HL-60 (cell line): ENCODE data around the gene LRMDA.

ENCODE experiments used
- DNase-seq, 2 experiments: peaks; one replicate each; pipeline ENCODE4 v3.0.0-alpha.2; 2010 to 2020; ENCODE audit warnings: low read depth in 1 of 2, low spot score in 1 of 2
- H3K27ac ChIP-seq: fragments of 250-450 bp; sonication (Bioruptor Pico); replicated peaks from 2 replicates; pipeline ENCODE4 v1.5.1; 2020; ENCODE audit warnings: mild to moderate bottlenecking, moderate library complexity
- H3K27me3 ChIP-seq: fragments of 250-450 bp; sonication (Bioruptor Pico); 2 replicates; pipeline ENCODE4 v1.5.1; 2021; ENCODE audit warnings: mild to moderate bottlenecking, moderate library complexity; ENCODE audit not compliant: insufficient read depth, poor library complexity, severe bottlenecking
- H3K4me3 ChIP-seq: replicated peaks from 2 replicates; pipeline ENCODE4 v1.5.1; 2011; ENCODE audit warnings: mild to moderate bottlenecking, control low read depth, low read length; ENCODE audit not compliant: insufficient read depth
- GABPA ChIP-seq: IDR thresholded peaks from 2 replicates; pipeline ENCODE4 v1.6.1; 2012; ENCODE audit warnings: low read depth
- POLR2AphosphoS5 ChIP-seq: IDR thresholded peaks from 2 replicates; pipeline ENCODE4 v1.6.1; 2012; ENCODE audit warnings: low read depth
- SPI1 ChIP-seq: IDR thresholded peaks from 2 replicates; pipeline ENCODE4 v1.6.1; 2012; ENCODE audit warnings: low read depth, mild to moderate bottlenecking, borderline replicate concordance
- TF ChIP-seq, protein P1 (sequence below): IDR thresholded peaks from one replicate; pipeline ENCODE4 v1.5.1; 2011; ENCODE audit warnings: low read length, control low read depth, inconsistent platforms; ENCODE audit not compliant: insufficient read depth
- TF ChIP-seq, protein P2 (sequence below): IDR thresholded peaks from 2 replicates; pipeline ENCODE4 v1.6.1; 2012; ENCODE audit warnings: low read depth; ENCODE audit not compliant: insufficient replicate concordance

LRMDA gene

DNA sequence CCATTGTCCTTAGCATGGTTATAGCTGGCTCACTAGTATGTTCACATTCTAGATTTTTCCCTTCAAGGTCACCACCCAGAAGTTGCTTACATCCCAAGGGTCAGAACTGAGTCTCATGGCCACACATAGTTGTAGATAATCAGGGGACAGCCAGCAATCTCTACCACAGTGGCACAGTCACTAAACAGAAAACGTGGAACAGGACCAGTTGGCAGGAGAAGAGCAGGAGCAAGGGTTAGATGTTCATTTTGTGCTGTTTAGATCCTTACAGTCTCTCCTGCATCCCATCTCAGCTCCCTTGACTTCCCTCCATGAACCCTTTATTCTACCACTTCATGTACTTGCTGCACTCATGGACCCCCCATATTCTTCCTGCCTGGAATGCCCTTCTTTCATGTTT, 73.9 kb downstream of the LRMDA start:
- Histone ChIP-seq H3K4me3 (no peak overlapping the region), H3K27me3 (no peaks in the 10 kb centered on the region), H3K27ac (no peak overlapping the region)
- DNase-seq = no peak
- TF ChIP-seq, protein P1, sequence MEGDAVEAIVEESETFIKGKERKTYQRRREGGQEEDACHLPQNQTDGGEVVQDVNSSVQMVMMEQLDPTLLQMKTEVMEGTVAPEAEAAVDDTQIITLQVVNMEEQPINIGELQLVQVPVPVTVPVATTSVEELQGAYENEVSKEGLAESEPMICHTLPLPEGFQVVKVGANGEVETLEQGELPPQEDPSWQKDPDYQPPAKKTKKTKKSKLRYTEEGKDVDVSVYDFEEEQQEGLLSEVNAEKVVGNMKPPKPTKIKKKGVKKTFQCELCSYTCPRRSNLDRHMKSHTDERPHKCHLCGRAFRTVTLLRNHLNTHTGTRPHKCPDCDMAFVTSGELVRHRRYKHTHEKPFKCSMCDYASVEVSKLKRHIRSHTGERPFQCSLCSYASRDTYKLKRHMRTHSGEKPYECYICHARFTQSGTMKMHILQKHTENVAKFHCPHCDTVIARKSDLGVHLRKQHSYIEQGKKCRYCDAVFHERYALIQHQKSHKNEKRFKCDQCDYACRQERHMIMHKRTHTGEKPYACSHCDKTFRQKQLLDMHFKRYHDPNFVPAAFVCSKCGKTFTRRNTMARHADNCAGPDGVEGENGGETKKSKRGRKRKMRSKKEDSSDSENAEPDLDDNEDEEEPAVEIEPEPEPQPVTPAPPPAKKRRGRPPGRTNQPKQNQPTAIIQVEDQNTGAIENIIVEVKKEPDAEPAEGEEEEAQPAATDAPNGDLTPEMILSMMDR = no peak
- no peak for TF ChIP-seq POLR2AphosphoS5
- no peak for TF ChIP-seq GABPA
- TF ChIP-seq, protein P2, sequence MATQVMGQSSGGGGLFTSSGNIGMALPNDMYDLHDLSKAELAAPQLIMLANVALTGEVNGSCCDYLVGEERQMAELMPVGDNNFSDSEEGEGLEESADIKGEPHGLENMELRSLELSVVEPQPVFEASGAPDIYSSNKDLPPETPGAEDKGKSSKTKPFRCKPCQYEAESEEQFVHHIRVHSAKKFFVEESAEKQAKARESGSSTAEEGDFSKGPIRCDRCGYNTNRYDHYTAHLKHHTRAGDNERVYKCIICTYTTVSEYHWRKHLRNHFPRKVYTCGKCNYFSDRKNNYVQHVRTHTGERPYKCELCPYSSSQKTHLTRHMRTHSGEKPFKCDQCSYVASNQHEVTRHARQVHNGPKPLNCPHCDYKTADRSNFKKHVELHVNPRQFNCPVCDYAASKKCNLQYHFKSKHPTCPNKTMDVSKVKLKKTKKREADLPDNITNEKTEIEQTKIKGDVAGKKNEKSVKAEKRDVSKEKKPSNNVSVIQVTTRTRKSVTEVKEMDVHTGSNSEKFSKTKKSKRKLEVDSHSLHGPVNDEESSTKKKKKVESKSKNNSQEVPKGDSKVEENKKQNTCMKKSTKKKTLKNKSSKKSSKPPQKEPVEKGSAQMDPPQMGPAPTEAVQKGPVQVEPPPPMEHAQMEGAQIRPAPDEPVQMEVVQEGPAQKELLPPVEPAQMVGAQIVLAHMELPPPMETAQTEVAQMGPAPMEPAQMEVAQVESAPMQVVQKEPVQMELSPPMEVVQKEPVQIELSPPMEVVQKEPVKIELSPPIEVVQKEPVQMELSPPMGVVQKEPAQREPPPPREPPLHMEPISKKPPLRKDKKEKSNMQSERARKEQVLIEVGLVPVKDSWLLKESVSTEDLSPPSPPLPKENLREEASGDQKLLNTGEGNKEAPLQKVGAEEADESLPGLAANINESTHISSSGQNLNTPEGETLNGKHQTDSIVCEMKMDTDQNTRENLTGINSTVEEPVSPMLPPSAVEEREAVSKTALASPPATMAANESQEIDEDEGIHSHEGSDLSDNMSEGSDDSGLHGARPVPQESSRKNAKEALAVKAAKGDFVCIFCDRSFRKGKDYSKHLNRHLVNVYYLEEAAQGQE = no peak
- no peak for TF ChIP-seq SPI1

DNA sequence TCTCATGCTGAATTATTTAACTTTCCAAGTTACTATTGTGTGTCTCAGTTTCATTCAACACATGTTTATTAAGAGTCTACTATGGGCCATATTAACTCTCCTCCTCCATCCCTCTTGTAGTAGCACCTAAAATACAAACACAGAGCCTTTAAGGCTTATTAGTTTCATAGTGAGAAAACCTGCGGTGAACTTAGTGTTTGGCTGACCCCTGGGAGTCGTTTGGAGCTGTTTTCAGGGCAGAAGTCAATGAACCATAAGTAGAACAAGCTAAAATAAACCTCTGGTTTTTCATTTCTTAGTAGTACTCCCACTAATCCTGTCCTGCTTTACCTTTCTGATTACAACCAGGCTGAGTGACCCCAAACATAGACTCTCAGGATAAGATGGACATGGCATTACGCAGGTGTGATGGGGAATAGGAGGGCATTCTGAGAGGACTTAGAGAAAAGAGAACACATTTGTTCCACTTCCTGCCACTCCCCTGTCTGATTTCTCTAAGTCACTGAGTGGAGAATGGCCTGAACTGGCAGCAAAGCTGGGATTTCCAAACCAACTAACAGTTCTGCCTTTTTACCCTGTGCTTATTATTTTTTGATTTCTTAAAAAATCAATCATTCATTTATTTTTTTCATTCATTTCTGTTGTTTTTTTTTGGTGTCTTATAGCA, 74.5 kb downstream of the LRMDA start:
- Histone ChIP-seq H3K27ac (no peak overlapping the region), H3K4me3 (no peak overlapping the region), H3K27me3 (no peaks in the 10 kb centered on the region)
- no peak for DNase-seq
- TF ChIP-seq SPI1 (0 out of 2 replicates have a peak, but pooled peaks have one; percentile 13), GABPA (no peak), POLR2AphosphoS5 (no peak)
- TF ChIP-seq, protein P1 = no peak

DNA sequence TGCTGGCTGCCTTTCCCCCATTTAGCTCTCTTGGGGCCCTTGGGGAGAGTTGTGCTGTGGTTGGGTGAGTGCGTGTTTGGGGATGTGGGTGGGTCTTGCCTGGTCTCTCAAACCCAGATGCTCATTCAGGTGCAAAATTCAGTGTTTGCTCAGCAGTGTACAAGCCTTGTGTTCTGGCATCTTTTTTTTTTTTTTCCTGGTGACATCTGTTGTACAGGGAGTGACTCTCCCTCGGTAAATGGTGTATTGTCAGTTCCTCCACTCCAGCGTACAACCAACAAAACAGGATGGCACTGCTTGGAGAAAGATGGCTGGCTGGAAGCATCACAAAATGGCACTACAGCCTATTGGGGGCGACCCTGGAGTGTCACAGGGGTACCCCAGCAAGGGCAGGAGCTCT, 75.5 kb downstream of the LRMDA start:
- no peak for TF ChIP-seq GABPA
- no peak for TF ChIP-seq SPI1
- no peak for TF ChIP-seq POLR2AphosphoS5
- TF ChIP-seq, protein P1 = no peak
- TF ChIP-seq, protein P2 = no peak
- Histone ChIP-seq H3K27ac (no peak overlapping the region), H3K27me3 (no peaks in the 10 kb centered on the region), H3K4me3 (no peak overlapping the region)
- DNase-seq = no peak

DNA sequence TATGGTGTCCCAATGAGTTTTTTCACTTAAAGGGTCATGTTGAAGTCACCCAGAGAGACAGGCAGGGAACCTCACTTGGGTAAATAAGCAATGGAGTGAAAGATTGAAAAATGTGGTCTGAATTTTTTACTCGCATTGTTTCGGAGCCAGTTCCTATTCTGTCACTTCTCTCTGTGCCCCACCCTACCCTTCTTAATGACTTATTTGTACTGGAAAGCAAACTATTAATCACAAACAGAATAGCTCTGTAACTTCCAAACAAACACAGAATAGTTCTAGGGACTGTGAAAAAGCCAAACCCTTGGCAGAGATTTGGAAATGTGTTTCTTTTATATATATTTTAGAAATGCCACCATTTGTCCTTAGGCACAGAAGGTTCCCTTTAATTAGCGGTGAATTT, 76.0 kb downstream of the LRMDA start:
- Histone ChIP-seq H3K27ac (no peak overlapping the region), H3K4me3 (no peak overlapping the region), H3K27me3 (no peaks in the 10 kb centered on the region)
- DNase-seq = no peak
- TF ChIP-seq, protein P1 = no peak
- TF ChIP-seq GABPA (no peak), SPI1 (no peak)
